GM12878 (cell line): ENCODE data around the gene TTC39C. TPM values are rescaled to one million over a fixed set of nuclear protein-coding genes. Genes with fewer than 3 reads are reported as not detected.

Experiments
- BACH1 ChIP-seq: fragments of 450-650 bp; IDR thresholded peaks from 2 replicates; pipeline ENCODE4 v1.6.1; 2017; ENCODE audit warnings: mild to moderate bottlenecking, borderline replicate concordance
- BCL3 ChIP-seq: IDR thresholded peaks from 2 replicates; pipeline ENCODE4 v1.6.1; 2011; ENCODE audit warnings: borderline replicate concordance, low read depth, mild to moderate bottlenecking, moderate library complexity, low read length; ENCODE audit not compliant: insufficient read depth, poor library complexity, severe bottlenecking
- GABPA ChIP-seq: IDR thresholded peaks from 2 replicates; pipeline ENCODE4 v1.6.1; 2014; ENCODE audit warnings: antibody characterized with exemption, low read depth, mild to moderate bottlenecking, inconsistent platforms
- HDGF ChIP-seq: fragments of 450-650 bp; IDR thresholded peaks from 2 replicates; pipeline ENCODE4 v1.6.1; 2016; ENCODE audit warnings: antibody characterized with exemption
- IRF4 ChIP-seq: IDR thresholded peaks from 2 replicates; pipeline ENCODE4 v1.6.1; 2011; ENCODE audit warnings: low read depth, low read length
- MTA3 ChIP-seq: IDR thresholded peaks from 2 replicates; pipeline ENCODE4 v1.6.1; 2012; ENCODE audit warnings: low read length, inconsistent platforms, borderline replicate concordance
- MYC ChIP-seq: IDR thresholded peaks from 2 replicates; pipeline ENCODE4 v1.6.1; 2011; ENCODE audit warnings: mild to moderate bottlenecking, low read length, moderate library complexity, inconsistent platforms; ENCODE audit not compliant: insufficient read depth, insufficient replicate concordance, insufficient read length, severe bottlenecking
- NFYA ChIP-seq: IDR thresholded peaks from 2 replicates; pipeline ENCODE4 v1.6.1; 2011; ENCODE audit warnings: low read depth, mild to moderate bottlenecking, low read length, improper control_type of control experiment, borderline replicate concordance
- NR2C1 ChIP-seq: fragments of 450-650 bp; IDR thresholded peaks from 2 replicates; pipeline ENCODE4 v1.6.1; 2017; ENCODE audit warnings: antibody characterized with exemption, mild to moderate bottlenecking, moderate library complexity
- NR2F1 ChIP-seq: fragments of 450-650 bp; conservative IDR thresholded peaks from 2 replicates; pipeline ENCODE4 v1.6.1; 2017; ENCODE audit warnings: mild to moderate bottlenecking
- RAD51 ChIP-seq: fragments of 450-650 bp; IDR thresholded peaks from 2 replicates; pipeline ENCODE4 v1.6.1; 2016; ENCODE audit warnings: moderate library complexity, mild to moderate bottlenecking, inconsistent platforms
- SIX5 ChIP-seq: IDR thresholded peaks from 2 replicates; pipeline ENCODE4 v1.6.1; 2011; ENCODE audit warnings: mild to moderate bottlenecking, low read depth, low read length, moderate library complexity; ENCODE audit not compliant: severe bottlenecking
- SMC3 ChIP-seq: IDR thresholded peaks from 2 replicates; pipeline ENCODE4 v1.6.1; 2011; ENCODE audit warnings: low read length, improper control_type of control experiment, borderline replicate concordance
- STAT1 ChIP-seq: fragments of 450-650 bp; conservative IDR thresholded peaks from 2 replicates; pipeline ENCODE4 v1.6.1; 2014; ENCODE audit warnings: antibody characterized with exemption, mild to moderate bottlenecking
- TAF1 ChIP-seq: IDR thresholded peaks from 2 replicates; pipeline ENCODE4 v1.6.1; 2011; ENCODE audit warnings: mild to moderate bottlenecking, low read depth, low read length, borderline replicate concordance
- YY1 ChIP-seq: IDR thresholded peaks from 2 replicates; pipeline ENCODE4 v1.6.1; 2011; ENCODE audit warnings: low read depth, mild to moderate bottlenecking, low read length
- ZBED1 ChIP-seq: IDR thresholded peaks from 2 replicates; pipeline ENCODE4 v1.6.1; 2016; ENCODE audit warnings: borderline replicate concordance
- ZNF384 ChIP-seq: IDR thresholded peaks from 2 replicates; pipeline ENCODE4 v1.6.1; 2012; ENCODE audit warnings: low read depth, mild to moderate bottlenecking, low read length, improper control_type of control experiment, borderline replicate concordance
- ZNF592 ChIP-seq: fragments of 450-650 bp; IDR thresholded peaks from 2 replicates; pipeline ENCODE4 v1.6.1; 2017; ENCODE audit warnings: mild to moderate bottlenecking, moderate library complexity
- ZNF687 ChIP-seq: fragments of 450-650 bp; IDR thresholded peaks from 2 replicates; pipeline ENCODE4 v1.6.1; 2017; ENCODE audit warnings: mild to moderate bottlenecking, moderate library complexity
- ZZZ3 ChIP-seq: IDR thresholded peaks from 2 replicates; pipeline ENCODE4 v1.6.1; 2011; ENCODE audit warnings: low read depth; ENCODE audit not compliant: control insufficient read depth, insufficient read length
- polyA plus RNA-seq, 11 experiments: library from polyadenylated mRNA; depleted of rRNA in 4 of 11; unstranded in 6 of 11; stranded (reverse) in 5 of 11; fragments of >200 nt; fragmentation: Nextera tagmentation in 4 of 11; fragmentation: Illumina TruSeq in 1 of 11; extraction: Ambion mirVana in 4 of 11; extraction: Trizol in 1 of 11; gene quantifications; 1 replicate in 1 of 11; 2 replicates in 10 of 11; pipeline versions ENCODE4 v1.2.1 to v1.2.3, GENCODE V29; 2011 to 2016; ENCODE audit warnings: inconsistent platforms in 2 of 11, missing spikeins in 2 of 11, low read depth in 1 of 11
- total RNA-seq, 4 experiments: library from RNA; depleted of rRNA in 3 of 4; stranded (reverse); fragments of >200 nt in 3 of 4; fragmentation: Illumina TruSeq in 1 of 4; extraction: Trizol in 1 of 4; gene quantifications; 2 replicates each; pipeline versions ENCODE4 v1.2.1 to v1.2.3, GENCODE V29; 2013 to 2021

Gene TTC39C
- total and polyA plus RNA-seq, 10 of the 15 experiments (the other 5 are each of a cell fraction or from before 2014, with no cell fraction given): 21.1 to 91.0 (median 64.8) TPM

- no peak for TF ChIP-seq NFYA
- TF ChIP-seq ZNF592: no peak
- no peak for TF ChIP-seq NR2C1
- peak; percentile 43; the same call in 1 of the 2 replicates for TF ChIP-seq BACH1
- TF ChIP-seq MYC: no peak
- TF ChIP-seq IRF4: peak; percentile 91
- TF ChIP-seq GABPA: no peak
- TF ChIP-seq ZNF687: peak; percentile 51; the same call in 1 of the 2 replicates
- TF ChIP-seq TAF1: no peak
- no peak for TF ChIP-seq SIX5
- no peak for TF ChIP-seq HDGF
- TF ChIP-seq ZBED1: peak; percentile 86; the same call in 1 of the 2 replicates
- TF ChIP-seq RAD51: no peak
- no peak for TF ChIP-seq ZZZ3
- TF ChIP-seq ZNF384: no peak
- peak; percentile 87 for TF ChIP-seq YY1
- no peak for TF ChIP-seq STAT1
- TF ChIP-seq NR2F1: peak; percentile 75
- TF ChIP-seq SMC3: peak; percentile 12; the same call in 1 of the 2 replicates
- peak; percentile 80 for TF ChIP-seq BCL3
- no peak for TF ChIP-seq MTA3
Observed at GRCh38 chr18:24019641-24020331, 5.2 kb downstream of the TTC39C start (continued).
